Fibroblast of mammary gland (primary cell): ENCODE measurements around the gene PTPRN2.

Experiments used
- DNase-seq: peaks from one replicate; pipeline ENCODE4 v3.0.0-alpha.2; 2010; ENCODE audit warnings: low read depth
- H3K4me3 ChIP-seq: 2 replicates; pipeline ENCODE4 v1.5.1; 2011; ENCODE audit warnings: low read depth, mild to moderate bottlenecking, low read length, moderate library complexity; ENCODE audit not compliant: control insufficient read depth
- CTCF ChIP-seq: conservative IDR thresholded peaks from 2 replicates; pipeline ENCODE4 v1.5.1; 2011; ENCODE audit warnings: low read depth, low read length, inconsistent platforms; ENCODE audit not compliant: control insufficient read depth, insufficient read depth

The PTPRN2 gene

DNA sequence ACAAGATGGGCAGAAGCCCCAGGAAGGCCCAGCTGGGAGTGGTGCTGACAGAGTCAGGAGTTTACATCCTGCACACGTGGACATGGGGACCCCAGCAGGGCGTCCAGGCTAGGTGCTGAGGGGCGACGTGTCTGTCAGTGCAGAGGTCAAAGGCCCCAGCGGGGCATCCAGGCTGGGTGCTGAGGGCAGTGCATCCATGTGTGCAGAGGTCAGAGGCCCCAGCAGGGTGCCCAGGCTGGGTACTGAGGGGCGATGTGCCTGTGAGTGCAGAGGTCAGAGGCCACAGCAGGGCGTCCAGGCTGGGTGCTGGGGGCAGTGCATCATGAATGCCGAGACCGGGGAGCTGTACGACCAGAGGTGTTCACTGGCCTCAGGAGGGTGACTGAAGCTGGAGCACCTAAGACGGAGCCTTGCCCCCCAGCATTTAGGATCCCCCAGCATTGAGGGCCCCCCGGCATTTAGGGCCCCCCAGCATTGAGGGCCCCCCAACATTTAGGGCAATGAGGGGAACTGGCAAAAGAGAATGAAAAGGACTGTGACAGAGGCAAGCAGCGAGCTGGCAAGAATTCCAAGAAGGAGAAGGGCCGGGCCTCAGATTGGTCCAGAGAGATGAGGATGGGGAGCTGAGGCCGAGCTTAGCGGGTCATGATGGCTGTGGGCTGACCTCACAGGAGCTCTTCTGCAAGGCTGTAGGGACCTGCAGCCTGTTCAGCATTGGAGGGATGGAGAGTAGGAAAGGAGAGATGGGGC lies 474.9 kb downstream of the PTPRN2 start:
- H3K4me3 ChIP-seq = no peak overlapping the region
- TF ChIP-seq CTCF = no peak
- DNase-seq = no peak

DNA sequence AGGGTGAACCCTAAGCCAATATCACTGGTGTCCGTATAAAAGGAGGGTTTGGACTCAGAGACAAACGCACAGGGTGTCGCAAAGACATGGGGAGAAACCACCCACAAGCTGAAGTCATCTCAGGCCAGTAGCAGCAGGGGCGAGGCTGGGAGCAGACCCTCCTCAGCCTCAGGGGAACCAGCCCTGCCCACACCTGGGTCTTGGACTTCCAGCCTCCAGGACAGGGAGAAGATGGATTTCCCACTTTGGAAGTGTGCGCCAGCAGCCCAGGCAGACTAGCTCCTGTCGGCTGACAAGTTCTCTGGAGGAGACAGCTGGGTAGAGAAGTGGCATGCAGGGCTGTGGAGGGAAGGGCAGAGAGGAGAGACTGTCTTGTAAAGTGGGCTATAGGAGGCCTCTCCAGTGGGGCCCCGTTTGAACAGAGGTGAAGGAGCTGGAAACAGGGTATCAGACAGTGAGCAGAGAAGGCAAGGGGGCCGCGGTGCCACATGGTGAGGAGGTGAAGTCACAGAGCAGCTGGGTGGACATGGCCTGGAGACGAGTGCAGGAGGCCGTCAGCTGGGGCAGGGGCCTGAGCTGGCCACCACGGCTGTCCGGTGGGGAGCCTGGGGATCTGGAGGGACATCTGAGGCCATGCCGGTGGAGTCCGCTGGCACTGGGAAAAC lies 475.6 kb downstream of the PTPRN2 start:
- DNase-seq = no peak
- no peak for TF ChIP-seq CTCF
- no peak overlapping the region for H3K4me3 ChIP-seq

DNA sequence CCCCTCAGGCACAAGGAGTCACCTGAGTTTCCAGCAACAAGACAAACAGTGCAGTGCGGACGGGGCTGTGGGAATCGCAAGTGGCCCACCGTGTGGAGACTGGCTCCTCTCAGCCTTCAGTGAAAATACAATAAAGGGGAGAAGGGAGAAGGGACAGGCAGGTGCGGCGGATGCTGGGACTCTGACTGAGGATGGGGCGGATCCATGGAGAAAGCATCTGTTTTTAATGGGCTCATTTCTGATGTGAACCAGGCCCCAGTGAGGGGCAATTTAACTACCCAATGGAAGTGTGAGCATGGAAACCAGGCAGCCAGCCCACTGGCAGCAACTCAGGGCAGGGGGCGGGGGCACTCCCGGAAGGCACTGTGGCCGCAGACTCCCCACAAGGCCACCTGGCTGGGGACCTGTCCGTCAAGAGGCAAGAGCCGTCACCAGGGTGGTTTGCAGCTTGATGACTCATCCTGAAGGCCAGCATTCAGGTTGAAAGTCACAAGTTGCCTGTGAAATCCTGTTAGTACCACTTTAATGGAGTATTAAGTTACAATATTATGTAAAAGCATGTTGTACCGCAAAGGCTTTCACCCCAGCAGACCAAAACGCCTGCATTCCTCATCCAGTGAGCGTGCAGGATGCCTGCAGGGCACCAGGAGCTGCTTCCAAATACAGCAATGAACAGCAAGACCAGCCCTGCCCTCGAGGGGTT lies 476.4 kb downstream of the PTPRN2 start:
- no peak overlapping the region for H3K4me3 ChIP-seq
- DNase-seq = no peak
- TF ChIP-seq CTCF = no peak

DNA sequence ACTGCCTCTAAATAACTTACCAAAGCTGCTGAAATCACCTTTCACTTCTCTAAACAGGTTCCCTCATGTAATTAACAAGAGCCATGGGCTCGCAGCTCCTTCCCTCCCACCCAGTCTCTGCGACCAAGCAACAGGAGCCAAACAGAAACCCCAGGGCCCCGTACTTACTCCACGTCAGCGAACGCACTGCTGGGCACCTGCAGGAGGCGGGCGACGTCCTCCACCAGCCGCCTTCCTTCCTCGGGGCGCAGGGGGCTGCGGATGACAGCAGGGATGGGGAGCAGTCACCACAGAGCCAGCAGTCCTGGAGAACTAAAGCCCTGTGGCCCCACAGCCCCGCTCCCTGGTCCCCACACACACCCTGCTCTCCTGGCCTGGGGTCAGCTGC lies 477.0 kb downstream of the PTPRN2 start:
- no peak for DNase-seq
- no peak for TF ChIP-seq CTCF
- H3K4me3 ChIP-seq = no peak overlapping the region

GRCh38 chr7:158110034-158110590 lies 477.5 kb downstream of the PTPRN2 start:
- DNase-seq = no peak
- no peak overlapping the region for H3K4me3 ChIP-seq
- no peak for TF ChIP-seq CTCF

DNA sequence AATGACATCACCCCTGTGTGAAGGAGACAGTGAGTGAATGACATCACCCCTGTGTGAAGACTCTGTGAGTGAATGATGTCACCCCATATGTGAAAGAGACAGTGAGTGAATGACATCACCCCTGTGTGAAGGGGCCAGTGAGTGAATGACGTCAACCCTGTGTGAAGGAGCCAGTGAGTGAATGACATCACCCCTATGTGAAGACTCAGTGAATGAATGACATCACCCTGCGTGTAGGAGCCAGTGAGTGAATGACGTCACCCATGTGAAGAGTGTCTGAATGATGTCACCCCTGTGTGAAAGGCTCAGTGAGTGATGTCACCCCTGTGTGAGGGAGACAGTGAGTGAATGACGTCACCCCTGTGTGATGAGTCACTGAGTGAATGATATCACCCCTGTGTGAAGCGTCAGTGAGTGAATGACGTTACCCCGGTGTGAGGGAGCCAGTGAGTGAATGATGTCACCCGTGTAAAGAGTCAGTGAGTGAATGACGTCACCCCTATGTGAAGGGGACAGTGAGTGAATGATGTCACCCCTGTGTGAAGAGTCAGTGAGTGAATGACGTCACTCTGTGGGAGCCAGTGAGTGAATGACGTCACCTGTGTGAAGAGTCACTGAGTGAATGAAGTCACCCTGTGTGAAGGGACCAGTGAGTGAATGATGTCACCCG lies 478.1 kb downstream of the PTPRN2 start:
- no peak overlapping the region for H3K4me3 ChIP-seq
- peak; percentile 16 for DNase-seq
- TF ChIP-seq CTCF = no peak
